Stromal cell of bone marrow (primary cell): ENCODE data around the gene HMG20A.
A peak's percentile ranks its signal among the peaks of the same experiment; 100 is the strongest.

ENCODE experiments used
- DNase-seq: peaks from one replicate; pipeline ENCODE4 v3.0.0-alpha.2; 2012; ENCODE audit warnings: low read depth

HMG20A gene

GRCh38 chr15:77430652-77431051, 10.0 kb downstream of the HMG20A start:
- no peak for DNase-seq

- no peak for DNase-seq
These were observed 16.1 kb downstream of the HMG20A start for GRCh38 chr15:77436822-77437221.

GRCh38 chr15:77437264-77437663, 16.6 kb downstream of the HMG20A start:
- no peak for DNase-seq

- DNase-seq, result no peak
These were observed 19.8 kb downstream of the HMG20A start for GRCh38 chr15:77440378-77440999.

GRCh38 chr15:77446840-77447390, 26.2 kb downstream of the HMG20A start:
- DNase-seq, result no peak

GRCh38 chr15:77454265-77454664, 33.6 kb downstream of the HMG20A start:
- DNase-seq, result no peak

GRCh38 chr15:77454951-77455350, 34.3 kb downstream of the HMG20A start:
- DNase-seq, result no peak

GRCh38 chr15:77455696-77456321, 35.1 kb downstream of the HMG20A start:
- peak; percentile 90 for DNase-seq

- DNase-seq, result no peak
These were observed 36.1 kb downstream of the HMG20A start for GRCh38 chr15:77456746-77457145.

- DNase-seq, result no peak
These were observed 36.7 kb downstream of the HMG20A start for GRCh38 chr15:77457191-77457904.

GRCh38 chr15:77457905-77458265, 37.2 kb downstream of the HMG20A start:
- DNase-seq, result no peak

GRCh38 chr15:77459031-77459430, 38.3 kb downstream of the HMG20A start:
- no peak for DNase-seq

- DNase-seq, result no peak
These were observed 40.8 kb downstream of the HMG20A start for GRCh38 chr15:77461486-77461885.

GRCh38 chr15:77464129-77464865, 43.6 kb downstream of the HMG20A start:
- no peak for DNase-seq

- no peak for DNase-seq
These were observed 45.8 kb downstream of the HMG20A start for GRCh38 chr15:77466521-77466920.

GRCh38 chr15:77468896-77469295, 48.2 kb downstream of the HMG20A start:
- no peak for DNase-seq

GRCh38 chr15:77470235-77470634, 49.5 kb downstream of the HMG20A start:
- DNase-seq, result no peak

GRCh38 chr15:77473328-77473727, 52.6 kb downstream of the HMG20A start:
- no peak for DNase-seq

- DNase-seq, result no peak
These were observed 53.8 kb downstream of the HMG20A start for GRCh38 chr15:77474310-77474988.

- DNase-seq, result no peak
These were observed 54.3 kb downstream of the HMG20A start for GRCh38 chr15:77475001-77475400.

GRCh38 chr15:77475898-77476297, 55.2 kb downstream of the HMG20A start:
- DNase-seq, result no peak

- no peak for DNase-seq
These were observed 56.3 kb downstream of the HMG20A start for GRCh38 chr15:77476995-77477394.
